Panc1 (cell line): Measurements from ENCODE around the gene ABCB8. TPM values are rescaled to one million over a fixed set of nuclear protein-coding genes. Genes with fewer than 3 reads are reported as not detected.

Source experiments
- ATAC-seq: fragments of 200-7000 bp; cut with Tn5 transposase; 2 replicates; pipeline ENCODE4 v1.9.1; 2020; ENCODE audit warnings: mild to moderate bottlenecking, moderate library complexity
- BruUV-seq: library from RNA; stranded (reverse); fragments of 400-500 nt; replicated peaks from 2 replicates; lab custom pipeline; 2021; lab: Mats Ljungman, UMichigan
- CTCF ChIA-PET: fragments of 300-600 bp; sonication (Branson Sonifier 250); formaldehyde crosslinking; loops from one replicate; lab custom pipeline; 2022; ENCODE audit warnings: antibody characterized with exemption; lab: Charles Lee
- POLR2A ChIA-PET: fragments of 300-600 bp; sonication (Branson Sonifier 250); formaldehyde crosslinking; loops from one replicate; lab custom pipeline; 2022; ENCODE audit warnings: antibody characterized with exemption; lab: Charles Lee
- DNase-seq: peaks from one replicate; pipeline ENCODE4 v3.0.0-alpha.2; 2010; ENCODE audit warnings: low read depth, low spot score
- H3K27ac ChIP-seq: 2 replicates; pipeline ENCODE4 v1.5.1; 2011; ENCODE audit warnings: mild to moderate bottlenecking, low read length, inconsistent platforms
- H3K27me3 ChIP-seq: fragments of 200-500 bp; sonication (Bioruptor generic); 2 replicates; pipeline ENCODE4 v1.6.0; 2014; ENCODE audit warnings: low read length, inconsistent platforms; ENCODE audit not compliant: control insufficient read depth, insufficient read depth
- H3K36me3 ChIP-seq: fragments of 200-500 bp; sonication (Bioruptor generic); 2 replicates; pipeline ENCODE4 v1.5.1; 2014; ENCODE audit warnings: inconsistent platforms, mild to moderate bottlenecking, low read length, moderate library complexity; ENCODE audit not compliant: control insufficient read depth, insufficient read depth
- H3K4me1 ChIP-seq: 2 replicates; pipeline ENCODE4 v1.5.1; 2011; ENCODE audit warnings: inconsistent platforms, mild to moderate bottlenecking, low read length, moderate library complexity; ENCODE audit not compliant: control insufficient read depth, insufficient read depth
- H3K4me3 ChIP-seq, 2 experiments: 2 replicates each; pipeline ENCODE4 v1.5.1; 2011 to 2012; ENCODE audit warnings: low read depth in 2 of 2, low read length in 2 of 2, mild to moderate bottlenecking in 2 of 2, inconsistent platforms in 1 of 2, moderate library complexity in 1 of 2
- H3K9me3 ChIP-seq: fragments of 200-500 bp; sonication (Bioruptor generic); 2 replicates; pipeline ENCODE4 v1.5.1; 2014; ENCODE audit warnings: low read depth, mild to moderate bottlenecking, inconsistent platforms, low read length, moderate library complexity; ENCODE audit not compliant: control insufficient read depth, insufficient read depth
- CTCF ChIP-seq: fragments of 450-650 bp; IDR thresholded peaks from 2 replicates; pipeline ENCODE4 v1.5.1; 2017; ENCODE audit warnings: mild to moderate bottlenecking
- POLR2AphosphoS5 ChIP-seq: IDR thresholded peaks from 2 replicates; pipeline ENCODE4 v1.6.1; 2012; ENCODE audit warnings: mild to moderate bottlenecking, low read depth, low read length, moderate library complexity
- SIN3A ChIP-seq: IDR thresholded peaks from 2 replicates; pipeline ENCODE4 v1.6.1; 2012; ENCODE audit warnings: low read depth, mild to moderate bottlenecking, low read length, moderate library complexity, borderline replicate concordance; ENCODE audit not compliant: insufficient read depth
- TCF7L2 ChIP-seq: IDR thresholded peaks from 2 replicates; pipeline ENCODE4 v1.6.1; 2011; ENCODE audit warnings: mild to moderate bottlenecking, low read depth, low read length, inconsistent platforms
- in situ Hi-C: cut with HindIII; loops from 2 replicates; pipeline ENCODE4 v1.10.0; 2016; ENCODE audit warnings: low sequenced_read_pairs, low pct_unique_long_range_greater_than_20kb
- intact Hi-C: fragments of 100-400 bp; cut with micrococcal nuclease; formaldehyde crosslinking; loops from one replicate; pipeline ENCODE4 v1.10.0; 2022; ENCODE audit not compliant: unreplicated experiment
- total RNA-seq: library from RNA; stranded (reverse); gene quantifications from one replicate; pipeline ENCODE4 v1.2.1, GENCODE V29; 2021; ENCODE audit not compliant: unreplicated experiment
- TF ChIP-seq, protein P1 (sequence below), 2 experiments: IDR thresholded peaks; 2 replicates each; pipeline ENCODE4 v1.6.1; 2011 to 2012; ENCODE audit warnings: low read depth in 2 of 2, control low read depth in 1 of 2, low read length in 1 of 2, mild to moderate bottlenecking in 1 of 2, moderate library complexity in 1 of 2; ENCODE audit not compliant: insufficient read depth in 1 of 2

Gene ABCB8
- total RNA-seq, 1 experiment from 2014 or later: 49.8 TPM

- POLR2A ChIA-PET: no interaction called here
- in situ Hi-C loops: no loop called here
- CTCF ChIA-PET: interaction anchor here (1.6 kb wide), 1 partner anchor 10 kb away, joined by 3 read pairs; no protein-coding TSS in a partner anchor
Observed at GRCh38 chr7:150996376-150997074, 31.7 kb upstream of the ABCB8 start.

DNA sequence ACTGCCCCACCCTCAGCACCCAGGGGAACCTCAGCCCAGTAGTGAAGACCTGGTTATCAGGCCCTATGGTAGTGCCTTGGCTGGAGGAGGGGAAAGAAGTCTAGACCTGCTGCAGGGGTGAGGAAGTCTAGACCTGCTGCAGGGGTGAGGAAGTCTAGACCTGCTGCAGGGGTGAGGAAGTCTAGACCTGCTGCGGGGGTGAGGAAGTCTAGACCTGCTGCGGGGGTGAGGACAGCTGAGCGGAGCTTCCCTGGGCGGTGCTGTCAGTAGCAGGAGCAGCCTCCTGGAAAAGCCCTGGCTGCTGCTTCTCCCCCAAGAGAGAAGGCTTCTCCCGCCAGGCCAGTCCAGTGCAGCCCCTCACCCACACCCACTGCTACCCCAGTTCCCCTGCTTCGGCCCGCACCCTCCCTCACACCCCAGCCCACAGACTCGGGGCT lies 31.2 kb upstream of the ABCB8 start:
- DNase-seq: no peak
- H3K36me3 ChIP-seq: no peaks in the 10 kb centered on the region
- no peak overlapping the region for H3K4me3 ChIP-seq
- no peaks in the 10 kb centered on the region; the same call in 1 of the 2 replicates for H3K4me1 ChIP-seq
- H3K27me3 ChIP-seq: no peaks in the 10 kb centered on the region
- ChIA-PET CTCF (interaction anchor here (0.9 to 1.6 kb wide), 2 partner anchors 11 to 12 kb away, joined by 3 to 4 read pairs; no protein-coding TSS in a partner anchor), POLR2A (no interaction called here)
- in situ Hi-C loops (no loop called here), intact Hi-C loops (no loop called here)
- H3K27ac ChIP-seq: no peak overlapping the region
- no TSS peak for BruUV-seq
- no peaks in the 10 kb centered on the region for H3K9me3 ChIP-seq
- TF ChIP-seq SIN3A (no peak), POLR2AphosphoS5 (no peak), CTCF (no peak), TCF7L2 (no peak)
- TF ChIP-seq, protein P1, sequence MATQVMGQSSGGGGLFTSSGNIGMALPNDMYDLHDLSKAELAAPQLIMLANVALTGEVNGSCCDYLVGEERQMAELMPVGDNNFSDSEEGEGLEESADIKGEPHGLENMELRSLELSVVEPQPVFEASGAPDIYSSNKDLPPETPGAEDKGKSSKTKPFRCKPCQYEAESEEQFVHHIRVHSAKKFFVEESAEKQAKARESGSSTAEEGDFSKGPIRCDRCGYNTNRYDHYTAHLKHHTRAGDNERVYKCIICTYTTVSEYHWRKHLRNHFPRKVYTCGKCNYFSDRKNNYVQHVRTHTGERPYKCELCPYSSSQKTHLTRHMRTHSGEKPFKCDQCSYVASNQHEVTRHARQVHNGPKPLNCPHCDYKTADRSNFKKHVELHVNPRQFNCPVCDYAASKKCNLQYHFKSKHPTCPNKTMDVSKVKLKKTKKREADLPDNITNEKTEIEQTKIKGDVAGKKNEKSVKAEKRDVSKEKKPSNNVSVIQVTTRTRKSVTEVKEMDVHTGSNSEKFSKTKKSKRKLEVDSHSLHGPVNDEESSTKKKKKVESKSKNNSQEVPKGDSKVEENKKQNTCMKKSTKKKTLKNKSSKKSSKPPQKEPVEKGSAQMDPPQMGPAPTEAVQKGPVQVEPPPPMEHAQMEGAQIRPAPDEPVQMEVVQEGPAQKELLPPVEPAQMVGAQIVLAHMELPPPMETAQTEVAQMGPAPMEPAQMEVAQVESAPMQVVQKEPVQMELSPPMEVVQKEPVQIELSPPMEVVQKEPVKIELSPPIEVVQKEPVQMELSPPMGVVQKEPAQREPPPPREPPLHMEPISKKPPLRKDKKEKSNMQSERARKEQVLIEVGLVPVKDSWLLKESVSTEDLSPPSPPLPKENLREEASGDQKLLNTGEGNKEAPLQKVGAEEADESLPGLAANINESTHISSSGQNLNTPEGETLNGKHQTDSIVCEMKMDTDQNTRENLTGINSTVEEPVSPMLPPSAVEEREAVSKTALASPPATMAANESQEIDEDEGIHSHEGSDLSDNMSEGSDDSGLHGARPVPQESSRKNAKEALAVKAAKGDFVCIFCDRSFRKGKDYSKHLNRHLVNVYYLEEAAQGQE (IDR thresholded peaks at IDR 0.05; ENCODE audit: insufficient read depth in 1 of 2, low read depth in 2 of 2, low read length in 1 of 2): no peak
- no peak for ATAC-seq

More at GRCh38 chr7:150996376-150997074, 31.7 kb upstream of the ABCB8 start:
- ATAC-seq (no peak), DNase-seq (no peak)
- no TSS peak for BruUV-seq
- no peak overlapping the region for H3K4me3 ChIP-seq
- no peaks in the 10 kb centered on the region for H3K9me3 ChIP-seq
- H3K27me3 ChIP-seq: no peaks in the 10 kb centered on the region
- TF ChIP-seq, protein P1 (IDR thresholded peaks at IDR 0.05; ENCODE audit: insufficient read depth in 1 of 2, low read depth in 2 of 2, low read length in 1 of 2): no peak
- TF ChIP-seq SIN3A (no peak), CTCF (no peak), TCF7L2 (no peak), POLR2AphosphoS5 (no peak)
- no peaks in the 10 kb centered on the region; the same call in 1 of the 2 replicates for H3K4me1 ChIP-seq
- H3K36me3 ChIP-seq: no peaks in the 10 kb centered on the region
- H3K27ac ChIP-seq: no peak overlapping the region
- intact Hi-C loops: no loop called here
